Measurements from ENCODE around the gene GHSR. TPM values are rescaled to one million over a fixed set of nuclear protein-coding genes. Genes with fewer than 3 reads are reported as not detected.

Gene GHSR
- total RNA-seq, 2 donors from 2014 or later = not detected

- ATAC-seq (peak in 1 of 2 donors; percentile 20), DNase-seq (ENCODE audit: low spot score in 2 of 2) (no peak)
- no peaks in the 10 kb centered on the region for H3K9me3 Mint-ChIP-seq
- H3K27ac Mint-ChIP-seq = no peak overlapping the region
- H3K36me3 Mint-ChIP-seq = peaks cover 13 to 28% of the 10 kb centered on the region in 2 donors
Observed at GRCh38 chr3:172448661-172449465, 607 bp upstream of the GHSR start.

DNA sequence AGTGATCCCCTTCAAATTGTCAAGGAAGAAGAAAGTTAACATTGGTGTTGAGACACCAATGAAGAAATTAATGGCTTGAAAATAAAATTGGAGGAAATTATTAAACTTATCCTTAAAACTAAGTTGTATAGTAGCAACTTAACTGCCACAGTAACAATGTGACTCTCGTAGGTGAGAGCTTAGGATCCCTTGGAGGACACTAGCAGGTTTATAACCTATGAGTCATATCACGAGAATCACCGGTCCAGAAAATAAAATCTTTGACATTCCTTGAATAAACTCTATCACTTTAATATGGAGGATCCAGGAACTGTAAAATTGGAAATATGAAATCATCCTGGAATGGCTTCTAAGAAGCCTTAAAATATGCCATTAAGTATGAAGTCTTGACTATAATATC is 2.1 kb downstream of the GHSR start:
- Mint-ChIP-seq H3K36me3 (peaks cover 13 to 28% of the 10 kb centered on the region in 2 donors), H3K9me3 (no peaks in the 10 kb centered on the region), H3K27ac (no peak overlapping the region)
- ATAC-seq (no peak), DNase-seq (ENCODE audit: low spot score in 2 of 2) (no peak)

- ATAC-seq (no peak), DNase-seq (ENCODE audit: low spot score in 2 of 2) (no peak)
- H3K27ac Mint-ChIP-seq = no peak overlapping the region
- peaks cover 13 to 21% of the 10 kb centered on the region in 2 donors for H3K36me3 Mint-ChIP-seq
- H3K9me3 Mint-ChIP-seq = no peaks in the 10 kb centered on the region
Observed at GRCh38 chr3:172444821-172445220, 3.4 kb downstream of the GHSR start.

GRCh38 chr3:172442606-172443005 is 5.7 kb downstream of the GHSR start:
- H3K27ac Mint-ChIP-seq = no peak overlapping the region
- peaks cover 7 to 8% of the 10 kb centered on the region in 2 donors for H3K36me3 Mint-ChIP-seq
- DNase-seq (ENCODE audit: low spot score in 2 of 2) = no peak
- H3K9me3 Mint-ChIP-seq = no peaks in the 10 kb centered on the region
- ATAC-seq = no peak

GRCh38 chr3:172441581-172441980 is 6.7 kb downstream of the GHSR start:
- DNase-seq (ENCODE audit: low spot score in 2 of 2) (no peak), ATAC-seq (no peak)
- no peaks in the 10 kb centered on the region for H3K36me3 Mint-ChIP-seq
- no peaks in the 10 kb centered on the region for H3K9me3 Mint-ChIP-seq
- H3K27ac Mint-ChIP-seq = no peak overlapping the region

DNA sequence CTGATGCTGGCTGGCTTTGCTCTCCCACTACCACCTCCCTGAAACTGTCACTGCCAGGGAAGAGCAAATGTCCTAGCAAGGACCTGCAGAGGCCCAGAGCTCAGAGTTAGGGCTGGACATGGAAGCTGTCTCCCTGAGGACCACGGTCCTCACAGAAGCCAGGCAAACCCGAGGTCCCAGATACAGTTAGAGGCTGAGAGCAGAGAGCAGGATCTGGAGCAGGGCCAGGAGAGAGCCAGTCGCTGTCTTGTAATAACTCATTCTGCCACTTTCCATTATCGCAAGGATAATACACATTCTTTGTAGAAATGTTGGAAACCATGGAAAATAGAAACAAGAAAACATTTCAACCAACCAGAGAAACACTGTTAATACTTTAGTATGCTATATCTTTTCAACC is 10.1 kb downstream of the GHSR start:
- no peak for ATAC-seq
- peaks cover 0 to 12% of the 10 kb centered on the region in 2 donors for H3K9me3 Mint-ChIP-seq
- no peak overlapping the region for H3K27ac Mint-ChIP-seq

DNA sequence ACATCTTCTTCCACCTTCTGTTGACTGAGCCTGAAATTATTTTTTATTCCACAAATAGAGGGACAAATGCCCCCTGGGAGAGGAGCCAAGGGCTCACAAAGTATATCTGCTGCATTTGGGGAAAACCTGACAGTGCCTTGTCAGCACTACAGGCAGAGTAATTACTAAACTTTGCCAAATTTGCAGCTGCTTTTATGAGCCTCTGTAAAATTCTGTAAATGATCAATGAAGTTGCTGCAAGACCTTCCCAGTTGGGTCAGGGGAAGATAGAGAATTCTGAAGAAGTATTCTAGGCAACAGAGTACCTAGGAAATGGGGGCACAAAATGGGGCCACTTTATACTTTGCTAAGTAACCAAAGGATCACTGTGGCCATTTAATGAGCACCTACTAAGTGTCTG is 10.5 kb downstream of the GHSR start:
- ATAC-seq (no peak), DNase-seq (ENCODE audit: low spot score in 2 of 2) (no peak)
- H3K27ac Mint-ChIP-seq = no peak overlapping the region

More for the DNA sequence above, 10.1 kb downstream of the GHSR start:
- DNase-seq (ENCODE audit: low spot score in 2 of 2) = no peak
- H3K36me3 Mint-ChIP-seq = peaks cover 4 to 12% of the 10 kb centered on the region in 2 donors

GRCh38 chr3:172415323-172415722 is 32.9 kb downstream of the GHSR start:
- H3K27ac Mint-ChIP-seq = no peak overlapping the region
- no peaks in the 10 kb centered on the region for H3K36me3 Mint-ChIP-seq
- no peak for DNase-seq (ENCODE audit: low spot score in 2 of 2)
- ATAC-seq = no peak
- H3K9me3 Mint-ChIP-seq = peaks cover 0 to 3% of the 10 kb centered on the region in 2 donors

More for the DNA sequence above, 10.5 kb downstream of the GHSR start:
- Mint-ChIP-seq H3K9me3 (peaks cover 1 to 12% of the 10 kb centered on the region in 2 donors), H3K36me3 (peaks cover 9 to 17% of the 10 kb centered on the region in 2 donors)

- peaks cover 0 to 3% of the 10 kb centered on the region in 2 donors for H3K9me3 Mint-ChIP-seq
Observed at GRCh38 chr3:172411478-172411947, 36.7 kb downstream of the GHSR start.

DNA sequence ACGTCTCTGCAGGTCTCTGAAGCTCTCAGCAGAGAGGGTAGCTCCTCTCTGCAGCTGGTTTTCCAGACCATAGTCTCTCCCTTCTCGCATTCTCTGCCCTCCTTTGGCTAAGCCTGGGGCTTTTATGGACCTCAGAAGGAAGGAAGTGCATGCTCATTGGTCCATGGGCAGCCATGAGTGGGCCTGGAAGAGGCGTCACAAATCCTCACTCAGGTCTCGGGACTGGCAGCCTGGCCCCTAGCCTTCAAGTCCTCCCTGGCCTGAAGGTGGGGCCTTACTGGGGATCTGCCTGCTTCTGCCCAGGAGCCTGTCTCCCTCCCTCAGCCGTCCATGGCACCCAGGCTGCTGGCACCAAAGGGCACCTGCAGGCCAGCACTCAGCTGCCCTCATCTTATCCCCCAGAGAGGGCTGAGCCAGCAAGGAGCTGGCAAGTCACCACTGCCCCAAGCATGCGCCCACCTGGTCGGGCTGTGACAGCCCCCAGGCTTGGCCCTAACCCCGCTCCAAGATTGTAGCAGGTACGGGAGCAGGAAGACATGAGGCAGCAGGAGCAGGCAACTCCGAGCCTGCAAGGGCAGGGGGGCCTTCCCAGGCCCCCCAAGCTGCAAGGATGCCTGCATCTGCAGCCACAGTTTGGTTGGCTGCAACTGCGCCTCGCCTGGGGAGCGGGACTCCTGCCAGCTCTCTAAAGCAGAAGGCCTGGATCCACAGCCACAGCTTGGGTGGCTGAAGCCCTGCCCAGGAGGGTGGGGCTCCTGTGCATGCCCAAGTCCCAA is 37.4 kb downstream of the GHSR start:
- H3K27ac Mint-ChIP-seq = no peak overlapping the region
- peaks cover 0 to 3% of the 10 kb centered on the region in 2 donors for H3K9me3 Mint-ChIP-seq
- DNase-seq (ENCODE audit: low spot score in 2 of 2) (no peak), ATAC-seq (no peak)
- H3K36me3 Mint-ChIP-seq = no peaks in the 10 kb centered on the region

More at GRCh38 chr3:172411478-172411947, 36.7 kb downstream of the GHSR start:
- H3K36me3 Mint-ChIP-seq = no peaks in the 10 kb centered on the region
- no peak for DNase-seq (ENCODE audit: low spot score in 2 of 2)
- no peak for ATAC-seq
- H3K27ac Mint-ChIP-seq = no peak overlapping the region

- DNase-seq (ENCODE audit: low spot score in 2 of 2) = no peak
- Mint-ChIP-seq H3K36me3 (no peaks in the 10 kb centered on the region), H3K9me3 (peaks cover 0 to under 1% of the 10 kb centered on the region in 2 donors), H3K27ac (no peak overlapping the region)
- no peak for ATAC-seq
Observed at GRCh38 chr3:172407872-172408271, 40.4 kb downstream of the GHSR start.

DNA sequence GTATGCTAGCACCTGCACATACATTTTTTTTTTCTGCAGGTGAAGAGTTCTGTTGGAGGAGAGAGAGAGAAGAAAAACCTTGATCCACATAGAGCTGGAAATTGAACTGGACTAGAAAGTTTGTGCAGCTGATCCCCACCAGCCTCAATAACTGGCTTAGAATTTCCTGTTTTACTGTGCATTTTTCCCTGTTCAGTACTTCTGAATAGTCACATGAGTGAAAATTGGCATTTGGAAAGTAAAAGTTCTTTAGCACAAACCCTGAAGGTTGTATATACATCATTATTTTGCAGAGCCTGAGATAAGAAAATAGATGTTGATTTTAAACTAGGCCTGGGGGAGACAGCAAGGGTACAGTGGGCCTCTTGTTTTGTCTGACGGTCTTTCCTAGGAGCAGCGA is 42.3 kb downstream of the GHSR start:
- peaks cover 7 to 12% of the 10 kb centered on the region in 2 donors for H3K9me3 Mint-ChIP-seq

DNA sequence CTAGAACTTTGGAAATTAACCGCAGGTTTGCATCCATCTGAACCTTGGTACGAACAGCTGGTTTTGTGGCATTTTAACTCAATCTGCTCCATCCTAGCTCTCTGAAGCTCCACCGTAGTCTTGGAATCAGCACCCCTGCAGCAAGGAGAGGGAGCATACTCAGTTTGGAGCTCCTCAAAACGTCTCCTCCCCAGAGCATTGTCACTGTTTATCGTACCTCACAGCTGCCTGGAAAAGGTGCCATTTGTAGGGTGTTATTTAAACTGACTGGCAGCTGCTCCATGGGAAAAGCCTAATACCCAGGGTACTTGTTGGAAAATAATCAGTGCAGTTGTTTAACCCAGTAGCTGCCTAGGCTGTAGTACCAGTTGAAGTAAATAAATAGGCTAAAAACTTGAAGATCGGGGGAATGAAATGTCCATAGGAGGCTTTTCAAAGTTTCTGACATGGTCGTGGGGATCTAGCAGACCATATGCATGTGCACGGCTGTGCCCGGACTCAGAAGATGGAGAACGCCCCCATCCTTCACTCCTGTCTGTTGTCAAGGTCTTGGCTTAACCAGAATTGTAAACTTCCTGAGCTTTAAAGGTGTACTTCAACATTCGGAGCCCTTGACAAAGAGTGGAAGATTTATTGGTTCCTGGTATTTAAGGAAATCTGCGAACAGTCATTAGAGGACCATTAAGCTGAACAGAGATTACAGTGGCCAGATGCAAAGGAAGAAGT is 43.9 kb downstream of the GHSR start:
- ATAC-seq = no peak
- peaks cover 8 to 10% of the 10 kb centered on the region in 2 donors for H3K36me3 Mint-ChIP-seq
- DNase-seq (ENCODE audit: low spot score in 2 of 2) = no peak
- H3K9me3 Mint-ChIP-seq = peaks cover 7 to 12% of the 10 kb centered on the region in 2 donors
- H3K27ac Mint-ChIP-seq = no peak overlapping the region

More for the DNA sequence above, 42.3 kb downstream of the GHSR start:
- H3K36me3 Mint-ChIP-seq = peaks cover 8 to 10% of the 10 kb centered on the region in 2 donors
- no peak overlapping the region for H3K27ac Mint-ChIP-seq
- DNase-seq (ENCODE audit: low spot score in 2 of 2) (no peak), ATAC-seq (no peak)

DNA sequence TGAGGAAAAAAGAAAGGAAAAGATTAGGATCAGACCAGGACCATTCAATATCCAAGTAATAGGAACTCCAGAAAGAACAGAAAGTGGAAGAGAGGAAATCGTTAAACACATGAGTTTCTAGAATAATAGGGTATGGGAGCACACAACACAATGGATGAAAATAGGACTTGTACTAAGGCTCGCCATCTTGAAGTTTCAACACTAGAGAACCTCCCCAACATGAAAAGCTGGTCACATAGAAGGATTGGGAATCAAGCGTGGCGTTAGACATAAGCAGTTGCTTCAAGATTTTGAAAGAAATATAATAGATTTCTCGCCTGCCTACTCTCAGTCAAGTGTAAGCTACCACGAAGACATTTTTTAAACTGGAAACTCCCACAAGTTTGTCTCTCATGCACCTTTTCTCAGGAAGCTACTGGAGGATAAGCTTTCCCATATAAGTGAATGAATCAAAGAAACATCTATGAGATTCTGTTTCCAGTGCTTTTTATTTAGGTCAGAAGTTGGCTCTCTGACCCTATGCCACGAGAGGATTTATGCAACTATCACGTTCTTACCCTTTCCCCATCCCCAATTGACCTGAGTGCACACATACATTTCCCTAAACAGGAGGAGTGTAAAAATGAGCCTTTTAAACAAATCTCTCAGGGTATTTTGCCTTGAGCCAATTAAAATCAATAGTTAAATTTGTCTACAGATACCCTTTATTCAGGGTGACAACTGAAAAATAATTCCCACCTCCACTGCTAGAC is 45.2 kb downstream of the GHSR start:
- no peak for ATAC-seq
- peaks cover 8 to 10% of the 10 kb centered on the region in 2 donors for H3K36me3 Mint-ChIP-seq
- no peak for DNase-seq (ENCODE audit: low spot score in 2 of 2)
- peaks cover 7 to 12% of the 10 kb centered on the region in 2 donors for H3K9me3 Mint-ChIP-seq
- no peak overlapping the region for H3K27ac Mint-ChIP-seq

DNA sequence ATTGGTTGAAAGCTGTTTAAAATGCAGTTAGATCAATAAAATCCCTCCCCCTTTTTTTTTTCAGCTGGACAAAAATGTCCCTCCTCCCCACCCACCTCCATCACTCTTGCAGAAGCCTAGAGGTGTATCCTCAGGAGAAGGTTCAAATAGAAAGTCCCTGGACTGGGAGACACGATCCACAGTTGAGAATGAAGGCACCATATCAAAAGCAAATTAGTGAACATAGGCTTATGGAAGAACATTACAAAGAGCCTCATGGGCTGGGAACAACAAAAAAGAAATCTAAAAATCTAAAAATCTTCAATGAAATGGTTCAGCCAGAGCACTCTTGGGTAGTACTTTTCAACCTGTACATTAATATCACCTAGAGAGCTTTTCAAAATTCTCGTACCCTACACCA is 46.2 kb downstream of the GHSR start:
- H3K9me3 Mint-ChIP-seq = peaks cover 7 to 12% of the 10 kb centered on the region in 2 donors

GRCh38 chr3:172398484-172398883 is 49.8 kb downstream of the GHSR start:
- DNase-seq (ENCODE audit: low spot score in 2 of 2) (no peak), ATAC-seq (no peak)
- Mint-ChIP-seq H3K27ac (peak overlapping the region in 1 of 2 donors; percentile 39), H3K9me3 (peaks cover 7 to 12% of the 10 kb centered on the region in 2 donors), H3K36me3 (peaks cover 9 to 10% of the 10 kb centered on the region in 2 donors)

More for the DNA sequence above, 46.2 kb downstream of the GHSR start:
- no peak for DNase-seq (ENCODE audit: low spot score in 2 of 2)
- H3K27ac Mint-ChIP-seq = no peak overlapping the region
- no peak for ATAC-seq
- H3K36me3 Mint-ChIP-seq = peaks cover 8 to 10% of the 10 kb centered on the region in 2 donors
